Endothelial cell (in vitro differentiated cells): ENCODE results near the gene TAP2. TPM values are rescaled to one million over a fixed set of nuclear protein-coding genes. Genes with fewer than 3 reads are reported as not detected.

Experiments used
- DNase-seq: peaks from one replicate; pipeline ENCODE4 v3.0.0; 2021; ENCODE audit warnings: low spot score
- H3K27ac Mint-ChIP-seq: one replicate; pipeline ENCODE4 v1.8.0; 2021; ENCODE audit warnings: mixed read lengths, inconsistent platforms; ENCODE audit not compliant: unreplicated experiment
- H3K27me3 Mint-ChIP-seq: one replicate; pipeline ENCODE4 v1.8.0; 2021; ENCODE audit warnings: mild to moderate bottlenecking, moderate library complexity, mixed read lengths, inconsistent platforms; ENCODE audit not compliant: unreplicated experiment
- H3K36me3 Mint-ChIP-seq: one replicate; pipeline ENCODE4 v1.8.0; 2021; ENCODE audit warnings: mild to moderate bottlenecking, low read depth, mixed read lengths, inconsistent platforms; ENCODE audit not compliant: unreplicated experiment
- H3K4me1 Mint-ChIP-seq: one replicate; pipeline ENCODE4 v1.8.0; 2021; ENCODE audit warnings: mild to moderate bottlenecking, mixed read lengths, inconsistent platforms; ENCODE audit not compliant: unreplicated experiment
- H3K4me3 Mint-ChIP-seq: one replicate; pipeline ENCODE4 v1.8.0; 2021; ENCODE audit warnings: mild to moderate bottlenecking, mixed read lengths, inconsistent platforms; ENCODE audit not compliant: unreplicated experiment
- H3K9me3 Mint-ChIP-seq: one replicate; pipeline ENCODE4 v1.8.0; 2021; ENCODE audit warnings: mixed read lengths, inconsistent platforms; ENCODE audit not compliant: unreplicated experiment
- total RNA-seq: library from RNA; stranded (reverse); fragmentation: NEBNext Ultra II Directional; extraction: Animal tissue kit (Norgen Biotek cat#: 25700); gene quantifications from one replicate; pipeline ENCODE4 v1.2.1, GENCODE V29; 2021; ENCODE audit not compliant: unreplicated experiment
- TF ChIP-seq, protein P1 (sequence below): fragments of 200-600 bp; sonication (generic); IDR thresholded peaks from one replicate; pipeline ENCODE4 v1.5.0; 2021; ENCODE audit warnings: antibody characterized with exemption; ENCODE audit not compliant: unreplicated experiment

The TAP2 gene
- total RNA-seq, 1 donor from 2014 or later, result 9.2 TPM

DNA sequence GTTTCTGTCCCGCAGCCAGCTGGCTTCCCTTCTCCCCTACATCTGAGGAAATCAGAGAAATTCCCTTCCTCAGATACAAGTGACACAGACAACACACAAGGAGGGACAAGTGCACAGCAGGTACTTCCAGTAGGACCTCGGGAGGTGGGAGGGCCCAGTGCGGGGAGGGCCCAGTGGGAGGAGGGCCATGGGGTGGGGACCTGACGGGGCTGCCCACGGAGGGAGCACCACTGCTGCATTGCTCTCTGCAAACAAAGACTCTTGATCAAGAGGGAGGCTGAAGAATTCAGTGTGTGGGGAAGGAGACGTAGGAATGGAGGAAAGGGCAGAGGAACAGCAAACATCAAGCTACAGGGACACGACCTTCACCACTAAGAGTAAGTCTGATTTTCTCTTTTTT is 9.0 kb downstream of the TAP2 start:
- Mint-ChIP-seq H3K4me3 (no peak overlapping the region), H3K36me3 (no peaks in the 10 kb centered on the region), H3K27ac (no peak overlapping the region), H3K4me1 (peaks cover 6% of the 10 kb centered on the region), H3K27me3 (peaks cover 9% of the 10 kb centered on the region), H3K9me3 (no peaks in the 10 kb centered on the region)
- DNase-seq, result no peak
- TF ChIP-seq, protein P1, sequence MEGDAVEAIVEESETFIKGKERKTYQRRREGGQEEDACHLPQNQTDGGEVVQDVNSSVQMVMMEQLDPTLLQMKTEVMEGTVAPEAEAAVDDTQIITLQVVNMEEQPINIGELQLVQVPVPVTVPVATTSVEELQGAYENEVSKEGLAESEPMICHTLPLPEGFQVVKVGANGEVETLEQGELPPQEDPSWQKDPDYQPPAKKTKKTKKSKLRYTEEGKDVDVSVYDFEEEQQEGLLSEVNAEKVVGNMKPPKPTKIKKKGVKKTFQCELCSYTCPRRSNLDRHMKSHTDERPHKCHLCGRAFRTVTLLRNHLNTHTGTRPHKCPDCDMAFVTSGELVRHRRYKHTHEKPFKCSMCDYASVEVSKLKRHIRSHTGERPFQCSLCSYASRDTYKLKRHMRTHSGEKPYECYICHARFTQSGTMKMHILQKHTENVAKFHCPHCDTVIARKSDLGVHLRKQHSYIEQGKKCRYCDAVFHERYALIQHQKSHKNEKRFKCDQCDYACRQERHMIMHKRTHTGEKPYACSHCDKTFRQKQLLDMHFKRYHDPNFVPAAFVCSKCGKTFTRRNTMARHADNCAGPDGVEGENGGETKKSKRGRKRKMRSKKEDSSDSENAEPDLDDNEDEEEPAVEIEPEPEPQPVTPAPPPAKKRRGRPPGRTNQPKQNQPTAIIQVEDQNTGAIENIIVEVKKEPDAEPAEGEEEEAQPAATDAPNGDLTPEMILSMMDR, result no peak

DNA sequence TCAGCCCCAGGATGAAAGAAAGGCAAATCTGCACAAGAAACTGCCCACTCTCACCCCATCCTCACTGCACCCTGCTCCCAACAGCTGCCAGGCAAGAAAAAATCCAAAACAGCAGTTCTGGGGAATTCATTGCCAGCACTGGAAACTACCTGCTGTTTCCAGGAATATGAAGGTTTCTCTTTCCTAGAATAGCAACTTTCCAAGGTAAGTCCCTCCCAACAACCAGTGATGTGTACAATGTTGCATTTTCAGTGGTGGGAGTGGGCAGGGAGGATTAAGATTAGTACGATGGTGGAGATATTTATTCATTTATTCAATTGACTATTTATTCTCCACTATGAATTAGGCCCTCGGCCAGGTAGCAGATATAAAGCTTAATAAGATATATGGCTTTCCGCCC is 11.5 kb downstream of the TAP2 start:
- Mint-ChIP-seq H3K27me3 (peaks cover 4% of the 10 kb centered on the region), H3K27ac (no peak overlapping the region), H3K4me1 (peaks cover 6% of the 10 kb centered on the region), H3K4me3 (no peak overlapping the region), H3K9me3 (no peaks in the 10 kb centered on the region), H3K36me3 (no peaks in the 10 kb centered on the region)
- no peak for DNase-seq
- TF ChIP-seq, protein P1, result no peak

DNA sequence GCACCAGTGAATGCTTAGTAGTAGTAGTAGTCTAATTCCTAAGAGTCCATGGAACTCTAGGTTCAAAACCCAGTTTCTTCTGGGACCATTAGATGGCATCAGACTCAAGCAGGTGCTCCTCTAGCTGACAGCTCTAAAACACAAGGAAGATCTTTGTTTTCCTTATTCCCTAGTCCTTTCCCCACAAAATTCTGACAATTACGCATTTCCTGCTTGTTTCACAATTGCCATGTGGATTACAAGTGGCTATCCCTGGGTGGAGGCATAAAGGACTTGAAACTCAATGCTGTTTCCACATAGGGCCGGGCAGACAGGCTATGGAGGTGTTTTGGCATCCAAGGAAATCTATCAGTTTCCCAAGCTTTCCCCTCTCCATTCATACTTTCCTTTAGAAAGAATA is 12.6 kb downstream of the TAP2 start:
- Mint-ChIP-seq H3K4me3 (no peak overlapping the region), H3K27me3 (peaks cover 4% of the 10 kb centered on the region), H3K4me1 (peaks cover 6% of the 10 kb centered on the region), H3K27ac (no peak overlapping the region), H3K9me3 (no peaks in the 10 kb centered on the region), H3K36me3 (no peaks in the 10 kb centered on the region)
- TF ChIP-seq, protein P1, result no peak
- DNase-seq, result no peak

DNA sequence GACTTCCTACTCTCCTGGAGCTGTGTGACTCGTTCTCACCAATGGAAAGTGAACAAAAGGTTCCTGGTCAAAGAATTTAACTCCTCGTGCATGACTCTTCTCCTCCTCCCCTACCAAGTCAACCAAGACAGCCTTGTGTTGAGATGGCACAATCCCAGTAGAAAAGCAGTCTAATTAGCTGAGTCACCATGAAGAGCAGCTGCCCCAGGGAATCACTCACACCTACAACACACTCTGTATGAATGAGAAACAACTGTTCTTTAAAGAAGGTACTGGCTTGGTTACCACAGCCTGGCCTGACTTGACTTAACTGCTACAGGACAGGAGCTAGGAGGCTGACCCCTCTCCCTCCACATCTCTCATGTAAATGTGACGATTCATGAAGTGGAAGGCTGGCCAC is 18.8 kb downstream of the TAP2 start:
- H3K36me3 Mint-ChIP-seq, result no peaks in the 10 kb centered on the region
- H3K4me3 Mint-ChIP-seq, result no peak overlapping the region
- H3K4me1 Mint-ChIP-seq, result no peaks in the 10 kb centered on the region
- H3K27ac Mint-ChIP-seq, result no peak overlapping the region
- TF ChIP-seq, protein P1, result no peak
- no peak for DNase-seq
- H3K9me3 Mint-ChIP-seq, result no peaks in the 10 kb centered on the region
- peaks cover 1% of the 10 kb centered on the region for H3K27me3 Mint-ChIP-seq

DNA sequence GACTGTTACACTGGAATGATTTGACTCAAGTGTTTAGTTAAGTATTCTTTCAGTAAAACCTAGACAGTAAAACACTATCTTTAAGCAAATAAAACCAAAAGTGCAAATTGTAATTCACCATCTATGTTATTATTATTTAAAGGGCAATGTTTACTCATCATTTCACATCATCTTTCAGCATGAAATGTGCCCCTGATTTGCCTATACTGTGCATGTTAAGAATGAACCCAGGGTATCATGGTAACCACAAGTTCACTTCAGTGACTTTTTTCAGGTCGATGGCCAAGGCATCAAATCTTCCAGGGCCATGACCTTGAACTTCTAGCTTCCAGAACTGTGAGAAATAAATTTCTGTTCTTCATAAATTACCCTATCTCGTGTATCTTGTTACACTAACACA is 19.7 kb downstream of the TAP2 start:
- no peaks in the 10 kb centered on the region for H3K9me3 Mint-ChIP-seq
- no peak overlapping the region for H3K4me3 Mint-ChIP-seq
- no peaks in the 10 kb centered on the region for H3K4me1 Mint-ChIP-seq
- H3K27me3 Mint-ChIP-seq, result peaks cover 1% of the 10 kb centered on the region
- DNase-seq, result no peak
- no peak overlapping the region for H3K27ac Mint-ChIP-seq
- TF ChIP-seq, protein P1, result no peak
- no peaks in the 10 kb centered on the region for H3K36me3 Mint-ChIP-seq
